ENCODE measurements around the gene PRCD. TPM values are rescaled to one million over a fixed set of nuclear protein-coding genes. Genes with fewer than 3 reads are reported as not detected.

The PRCD gene
- total and polyA plus RNA-seq, 2 donors (not counting 1 experiment from before 2014, with no cell fraction given), result 18.0 to 30.6 TPM

- no peak for TF ChIP-seq EZH2 (IDR thresholded peaks at IDR 0.05; ENCODE audit: borderline replicate concordance, insufficient read depth, low read depth, low read length, poor library complexity, severe bottlenecking)
- TF ChIP-seq CTCF (IDR thresholded peaks at IDR 0.05), result no peak
- peak; percentile 50 for ATAC-seq (ENCODE audit: low read depth)
- peak overlapping the region; percentile 82 for H3K4me2 ChIP-seq (replicated peaks; ENCODE audit: low read depth, low read length, poor library complexity, severe bottlenecking)
These were observed 46.8 kb upstream of the PRCD start for GRCh38 chr17:76492989-76493501.

More at GRCh38 chr17:76492989-76493501, 46.8 kb upstream of the PRCD start:
- Histone ChIP-seq H3K4me3 (ENCODE audit: control extremely low read depth in 1 of 5, extremely low read depth in 1 of 5, insufficient read depth in 1 of 5, low read depth in 2 of 5, low read length in 4 of 5) (peak overlapping the region; percentile 16 to 60 (median 50)), H3K27me3 (replicated peaks in 1 of 4; ENCODE audit: control extremely low read depth in 1 of 4, control insufficient read depth in 3 of 4, insufficient read depth in 4 of 4, low read length in 3 of 4) (no peaks in the 10 kb centered on the region), H3K9ac (ENCODE audit: low read length) (peak overlapping the region; percentile 53), H3K27ac (ENCODE audit: low read length in 2 of 2) (peak overlapping the region; percentile 75 to 94), H3K4me1 (ENCODE audit: control insufficient read depth in 2 of 2, insufficient read depth in 2 of 2, low read length in 2 of 2) (peaks cover 87 to 98% of the 10 kb centered on the region in 2 donors), H3K79me2 (ENCODE audit: control insufficient read depth, insufficient read depth, low read length) (peaks cover 79% of the 10 kb centered on the region), H3K9me3 (ENCODE audit: control extremely low read depth in 1 of 3, control insufficient read depth in 2 of 3, insufficient read depth in 1 of 3, low read length in 2 of 3) (no peaks in the 10 kb centered on the region), H4K20me1 (ENCODE audit: control insufficient read depth, insufficient read depth, low read length, poor library complexity, severe bottlenecking) (peaks cover 46% of the 10 kb centered on the region), H3K36me3 (replicated peaks in 1 of 2; ENCODE audit: control extremely low read depth in 1 of 2, control insufficient read depth in 1 of 2, extremely low read depth in 1 of 2, insufficient read depth in 2 of 2, low read length in 1 of 2) (peaks cover 0 to 28% of the 10 kb centered on the region in 2 experiments), H2AFZ (ENCODE audit: insufficient read depth, low read depth, low read length, poor library complexity, severe bottlenecking) (no peak overlapping the region)
- Mint-ChIP-seq H3K4me3 (peak overlapping the region; percentile 89), H3K27ac (peak overlapping the region; percentile 98), H3K27me3 (no peaks in the 10 kb centered on the region), H3K4me1 (peaks cover 93% of the 10 kb centered on the region), H3K9me3 (ENCODE audit: insufficient read depth) (no peaks in the 10 kb centered on the region)
- ChIA-PET POLR2A (interaction anchor here (0.7 to 23.6 kb wide), 9 partner anchors 5 to 76 kb away, joined by 3 to 478 read pairs (median 5); partner anchors contain the start of genes AANAT and RHBDF2), CTCF (interaction anchor here (0.6 to 20.8 kb wide), 17 partner anchors 6 to 219 kb away, joined by 3 to 256 read pairs (median 4); partner anchors contain the start of genes AANAT, RHBDF2 and UBE2O)
- intact Hi-C loops (cut with micrococcal nuclease), result loop anchor here (1.0 to 10.0 kb wide), 3 partner anchors 8 to 218 kb away; partner anchors contain the start of gene RHBDF2
- WGBS (ENCODE audit: insufficient coverage), result 0% methylated on average over 13 of the region's 15 CpGs
- DNase-seq, result peak; percentile 83
